Neutrophil (primary cell): ENCODE data around the gene CHAMP1.
"Not testable (repeated sequence)": the region's sequence is repeated elsewhere in the genome, so short reads cannot be mapped to it uniquely, and the experiment has no call there.

Source experiments
- H3K27ac ChIP-seq: fragments of 200-600 bp; sonication (generic); 2 replicates; pipeline ENCODE4 v1.5.1; 2016; ENCODE audit warnings: mild to moderate bottlenecking, moderate library complexity
- H3K27me3 ChIP-seq: fragments of 200-600 bp; sonication (generic); 2 replicates; pipeline ENCODE4 v1.6.0; 2016; ENCODE audit warnings: mild to moderate bottlenecking
- H3K36me3 ChIP-seq: fragments of 200-600 bp; sonication (generic); 2 replicates; pipeline ENCODE4 v1.5.1; 2017
- H3K4me1 ChIP-seq, 2 experiments: fragments of 200-600 bp in 1 of 2; sonication (generic) in 1 of 2; 1 replicate in 1 of 2; 2 replicates in 1 of 2; pipeline versions ENCODE4 v1.5.1 to v1.6.1; 2013 to 2016; ENCODE audit warnings: low read depth in 1 of 2, low read length in 1 of 2, mild to moderate bottlenecking in 1 of 2, moderate library complexity in 1 of 2; ENCODE audit not compliant: control insufficient read depth in 1 of 2, insufficient read depth in 1 of 2
- H3K4me3 ChIP-seq, 2 experiments: fragments of 200-600 bp in 1 of 2; sonication (generic) in 1 of 2; 1 replicate in 1 of 2; 2 replicates in 1 of 2; pipeline ENCODE4 v1.5.1; 2013 to 2016; ENCODE audit warnings: low read depth in 1 of 2, low read length in 1 of 2, mild to moderate bottlenecking in 1 of 2, moderate library complexity in 1 of 2
- H3K9me3 ChIP-seq: fragments of 200-600 bp; sonication (generic); 2 replicates; pipeline ENCODE4 v1.5.1; 2016
- TF ChIP-seq, protein P1 (sequence below): fragments of 200-600 bp; sonication (generic); IDR thresholded peaks from 2 replicates; pipeline ENCODE4 v1.5.1; 2016; ENCODE audit warnings: antibody characterized with exemption

CHAMP1 gene

DNA sequence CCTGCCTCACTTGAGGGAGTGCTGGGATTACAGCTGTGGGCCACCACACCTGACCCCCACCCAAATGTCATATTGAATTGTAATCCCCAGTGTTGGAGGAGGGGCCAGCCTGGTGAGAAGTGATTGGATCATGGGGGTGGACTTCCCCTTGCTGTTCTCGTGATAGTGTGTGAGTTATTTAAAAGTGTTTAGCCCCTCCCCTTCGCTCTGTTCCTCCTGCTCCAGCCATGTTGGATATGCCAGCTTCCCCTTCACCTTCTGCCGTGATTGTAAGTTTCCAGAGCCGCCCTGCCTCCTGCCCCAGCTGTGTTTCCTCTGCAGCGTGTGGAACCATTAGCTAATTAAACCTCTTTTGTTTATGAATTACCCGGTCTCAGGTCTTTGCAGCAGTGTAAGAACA is 13.7 kb downstream of the CHAMP1 start:
- Histone ChIP-seq H3K4me3 (no peak overlapping the region), H3K9me3 (no peaks in the 10 kb centered on the region), H3K4me1 (peaks cover 12 to 19% of the 10 kb centered on the region in 2 experiments), H3K27ac (no peak overlapping the region), H3K36me3 (peaks cover 15% of the 10 kb centered on the region), H3K27me3 (no peaks in the 10 kb centered on the region)
- TF ChIP-seq, protein P1, sequence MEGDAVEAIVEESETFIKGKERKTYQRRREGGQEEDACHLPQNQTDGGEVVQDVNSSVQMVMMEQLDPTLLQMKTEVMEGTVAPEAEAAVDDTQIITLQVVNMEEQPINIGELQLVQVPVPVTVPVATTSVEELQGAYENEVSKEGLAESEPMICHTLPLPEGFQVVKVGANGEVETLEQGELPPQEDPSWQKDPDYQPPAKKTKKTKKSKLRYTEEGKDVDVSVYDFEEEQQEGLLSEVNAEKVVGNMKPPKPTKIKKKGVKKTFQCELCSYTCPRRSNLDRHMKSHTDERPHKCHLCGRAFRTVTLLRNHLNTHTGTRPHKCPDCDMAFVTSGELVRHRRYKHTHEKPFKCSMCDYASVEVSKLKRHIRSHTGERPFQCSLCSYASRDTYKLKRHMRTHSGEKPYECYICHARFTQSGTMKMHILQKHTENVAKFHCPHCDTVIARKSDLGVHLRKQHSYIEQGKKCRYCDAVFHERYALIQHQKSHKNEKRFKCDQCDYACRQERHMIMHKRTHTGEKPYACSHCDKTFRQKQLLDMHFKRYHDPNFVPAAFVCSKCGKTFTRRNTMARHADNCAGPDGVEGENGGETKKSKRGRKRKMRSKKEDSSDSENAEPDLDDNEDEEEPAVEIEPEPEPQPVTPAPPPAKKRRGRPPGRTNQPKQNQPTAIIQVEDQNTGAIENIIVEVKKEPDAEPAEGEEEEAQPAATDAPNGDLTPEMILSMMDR: no peak

DNA sequence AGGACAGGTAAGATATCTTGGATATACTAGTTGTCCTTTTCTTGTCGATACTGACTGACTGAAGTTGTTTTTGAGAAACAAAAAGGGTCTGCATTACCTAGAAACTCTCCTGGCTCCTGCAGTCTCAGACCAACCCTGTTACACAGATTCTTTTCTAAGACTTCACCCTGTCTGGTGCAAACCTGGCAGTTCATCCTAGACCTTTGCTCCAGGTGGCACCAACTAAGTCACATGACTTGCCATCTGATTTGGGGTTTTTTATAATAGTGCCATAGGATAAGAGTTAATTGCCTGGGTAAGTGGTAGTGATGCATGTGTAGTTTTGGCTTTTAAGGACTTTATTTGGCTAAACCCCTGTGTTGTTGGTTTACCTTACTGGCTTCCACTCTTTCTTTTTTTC is 14.3 kb downstream of the CHAMP1 start:
- TF ChIP-seq, protein P1: no peak
- H3K36me3 ChIP-seq: peaks cover 9% of the 10 kb centered on the region
- no peak overlapping the region for H3K4me3 ChIP-seq
- H3K27me3 ChIP-seq: no peaks in the 10 kb centered on the region
- peaks cover 12 to 19% of the 10 kb centered on the region in 2 experiments for H3K4me1 ChIP-seq
- no peaks in the 10 kb centered on the region for H3K9me3 ChIP-seq
- H3K27ac ChIP-seq: no peak overlapping the region

DNA sequence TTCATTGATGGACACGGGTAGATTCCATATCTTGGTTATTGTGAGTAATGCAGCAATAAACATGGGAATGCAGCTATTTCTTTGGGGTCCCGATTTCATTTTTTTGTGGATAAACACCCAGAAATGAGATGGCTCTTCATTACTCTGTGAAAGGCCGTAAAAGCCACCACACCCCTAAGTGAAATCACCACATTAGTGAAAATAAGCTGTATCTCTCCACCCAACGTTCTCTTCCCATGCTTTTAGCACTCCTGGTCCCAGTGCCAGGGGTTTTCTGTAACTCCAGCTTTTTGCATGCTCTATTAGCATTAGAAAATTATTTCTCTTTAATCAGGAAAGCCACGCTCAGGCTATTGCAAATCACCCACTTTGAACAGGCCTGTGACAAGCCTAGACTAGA is 15.8 kb downstream of the CHAMP1 start:
- no peaks in the 10 kb centered on the region for H3K36me3 ChIP-seq
- TF ChIP-seq, protein P1: no peak
- H3K4me1 ChIP-seq: peaks cover 12 to 19% of the 10 kb centered on the region in 2 experiments

DNA sequence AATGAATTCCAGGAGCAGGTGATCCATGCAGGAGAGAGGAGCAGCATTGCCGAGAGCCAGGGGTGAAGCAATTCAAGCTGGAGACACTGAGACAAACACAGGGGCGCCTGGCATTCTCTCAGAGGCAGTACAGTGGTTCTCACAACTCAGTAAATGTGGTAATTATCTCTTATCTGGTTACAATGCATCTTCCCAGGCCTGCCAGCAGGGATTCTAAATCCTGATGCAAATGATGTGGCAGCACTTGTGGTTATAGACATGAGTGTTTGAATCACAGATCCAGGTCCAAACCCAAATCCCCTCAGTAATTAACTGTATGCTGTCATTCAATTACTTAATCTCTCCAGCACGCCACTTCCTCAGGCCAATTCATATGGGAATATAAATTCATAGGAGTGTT is 19.6 kb downstream of the CHAMP1 start:
- H3K36me3 ChIP-seq, H3K27me3 ChIP-seq, H3K27ac ChIP-seq, H3K4me3 ChIP-seq, H3K9me3 ChIP-seq, H3K4me1 ChIP-seq: not testable (repeated sequence)

More for the DNA sequence above, 15.8 kb downstream of the CHAMP1 start:
- Histone ChIP-seq H3K27ac (no peak overlapping the region), H3K27me3 (no peaks in the 10 kb centered on the region), H3K4me3 (no peak overlapping the region), H3K9me3 (no peaks in the 10 kb centered on the region)

DNA sequence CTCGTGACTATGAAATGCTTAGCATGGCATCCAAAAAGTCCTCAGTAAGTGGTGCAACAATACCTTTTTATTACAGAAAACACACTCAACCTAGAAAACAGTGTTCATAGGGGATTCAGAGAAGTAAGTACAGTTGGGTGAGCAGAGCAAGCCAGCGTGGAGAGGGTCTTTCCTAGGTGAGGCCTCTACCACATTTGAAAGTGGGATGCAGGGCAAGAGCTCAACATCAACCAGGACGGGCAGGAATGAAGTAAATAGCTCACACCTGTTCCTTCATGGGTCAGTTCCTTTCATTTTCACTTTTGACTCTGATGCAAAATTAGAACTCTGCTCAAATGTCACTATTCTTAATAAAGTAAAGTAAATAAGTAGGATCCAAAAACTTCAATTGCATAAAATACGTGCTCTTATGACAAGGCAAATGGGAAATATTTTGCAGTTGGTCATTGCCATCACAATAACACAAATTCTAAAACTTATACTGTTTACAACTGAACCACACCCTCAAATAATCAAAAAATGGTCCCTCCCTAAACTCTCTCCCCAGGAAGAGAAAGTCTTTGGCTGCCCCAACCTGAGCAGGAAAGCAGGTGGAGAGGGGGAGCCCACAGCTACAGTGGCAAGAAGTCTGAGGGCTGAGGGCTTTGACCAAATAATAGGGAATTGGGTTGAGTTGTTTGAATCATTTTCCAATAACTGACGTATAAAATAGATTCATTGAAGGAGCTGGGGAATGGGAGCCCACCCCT is 20.2 kb downstream of the CHAMP1 start:
- Histone ChIP-seq H3K27me3 (no peaks in the 10 kb centered on the region), H3K4me3 (no peak overlapping the region), H3K36me3 (no peaks in the 10 kb centered on the region), H3K9me3 (no peaks in the 10 kb centered on the region), H3K27ac (no peak overlapping the region), H3K4me1 (no peaks in the 10 kb centered on the region)
- TF ChIP-seq, protein P1: no peak

DNA sequence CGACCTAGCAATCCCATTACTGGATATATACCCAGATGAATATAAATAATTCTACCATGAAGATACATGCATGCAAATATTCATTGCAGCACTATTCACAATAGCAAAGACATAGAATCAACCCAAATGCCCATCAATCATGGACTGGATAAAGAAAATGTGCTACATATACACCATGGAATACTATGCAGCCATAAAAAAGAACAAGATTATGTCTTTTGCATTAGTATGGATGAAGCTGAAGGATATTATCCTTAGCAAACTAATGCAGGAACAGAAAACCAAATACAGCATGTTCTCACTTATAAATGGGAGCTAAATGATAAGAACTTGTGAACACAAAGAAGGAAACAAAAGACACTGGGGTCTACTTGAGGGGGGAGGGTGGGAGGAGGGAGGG is 22.2 kb downstream of the CHAMP1 start:
- H3K27me3 ChIP-seq, H3K4me1 ChIP-seq, H3K9me3 ChIP-seq, H3K36me3 ChIP-seq, H3K27ac ChIP-seq, H3K4me3 ChIP-seq: not testable (repeated sequence)
